Measurements from ENCODE around the gene CTDNEP1.

Gene CTDNEP1

DNA sequence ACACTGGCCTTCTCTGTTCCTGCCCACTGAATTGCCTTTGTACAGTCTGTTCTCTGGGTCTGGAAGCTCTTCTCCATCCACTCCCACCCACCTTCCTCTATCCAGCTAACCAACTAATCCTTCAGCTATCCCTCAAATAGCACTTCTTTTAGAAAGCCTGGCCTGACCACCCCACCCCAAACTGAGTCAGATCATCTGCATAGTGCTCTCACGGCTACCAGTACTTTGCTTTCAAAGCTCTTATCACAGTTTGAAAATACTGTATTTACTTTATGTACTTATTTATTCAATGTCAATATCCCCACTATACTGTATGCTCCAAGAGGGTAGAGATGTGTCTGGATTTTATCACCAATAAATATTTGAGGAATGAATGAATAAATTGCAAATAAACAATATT lies 15.2 kb upstream of the CTDNEP1 start:
- TF ChIP-seq, protein P1, sequence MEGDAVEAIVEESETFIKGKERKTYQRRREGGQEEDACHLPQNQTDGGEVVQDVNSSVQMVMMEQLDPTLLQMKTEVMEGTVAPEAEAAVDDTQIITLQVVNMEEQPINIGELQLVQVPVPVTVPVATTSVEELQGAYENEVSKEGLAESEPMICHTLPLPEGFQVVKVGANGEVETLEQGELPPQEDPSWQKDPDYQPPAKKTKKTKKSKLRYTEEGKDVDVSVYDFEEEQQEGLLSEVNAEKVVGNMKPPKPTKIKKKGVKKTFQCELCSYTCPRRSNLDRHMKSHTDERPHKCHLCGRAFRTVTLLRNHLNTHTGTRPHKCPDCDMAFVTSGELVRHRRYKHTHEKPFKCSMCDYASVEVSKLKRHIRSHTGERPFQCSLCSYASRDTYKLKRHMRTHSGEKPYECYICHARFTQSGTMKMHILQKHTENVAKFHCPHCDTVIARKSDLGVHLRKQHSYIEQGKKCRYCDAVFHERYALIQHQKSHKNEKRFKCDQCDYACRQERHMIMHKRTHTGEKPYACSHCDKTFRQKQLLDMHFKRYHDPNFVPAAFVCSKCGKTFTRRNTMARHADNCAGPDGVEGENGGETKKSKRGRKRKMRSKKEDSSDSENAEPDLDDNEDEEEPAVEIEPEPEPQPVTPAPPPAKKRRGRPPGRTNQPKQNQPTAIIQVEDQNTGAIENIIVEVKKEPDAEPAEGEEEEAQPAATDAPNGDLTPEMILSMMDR (IDR thresholded peaks at IDR 0.05; ENCODE audit: insufficient read depth, low read depth, low read length, missing control alignments), result no peak
- no peak for DNase-seq (ENCODE audit: low read depth)
- H3K4me3 ChIP-seq (ENCODE audit: low read depth, low read length), result no peak overlapping the region

DNA sequence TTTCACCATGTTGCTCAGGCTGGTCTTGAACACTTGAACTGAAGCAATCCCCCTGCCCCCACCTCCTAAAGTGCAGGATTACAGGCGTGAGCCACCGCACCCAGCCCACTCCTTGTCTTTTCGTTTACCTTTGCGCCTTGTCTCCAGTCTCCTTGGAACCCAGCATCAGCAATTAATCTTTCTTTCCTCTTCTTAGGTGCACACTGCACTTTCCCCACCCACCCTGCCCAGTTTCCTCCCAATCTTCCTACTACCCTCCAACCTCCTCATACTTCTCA lies 12.2 kb upstream of the CTDNEP1 start:
- no peak overlapping the region for H3K4me3 ChIP-seq (ENCODE audit: low read depth, low read length)
- DNase-seq (ENCODE audit: low read depth), result no peak
- TF ChIP-seq, protein P1 (IDR thresholded peaks at IDR 0.05; ENCODE audit: insufficient read depth, low read depth, low read length, missing control alignments), result no peak

DNA sequence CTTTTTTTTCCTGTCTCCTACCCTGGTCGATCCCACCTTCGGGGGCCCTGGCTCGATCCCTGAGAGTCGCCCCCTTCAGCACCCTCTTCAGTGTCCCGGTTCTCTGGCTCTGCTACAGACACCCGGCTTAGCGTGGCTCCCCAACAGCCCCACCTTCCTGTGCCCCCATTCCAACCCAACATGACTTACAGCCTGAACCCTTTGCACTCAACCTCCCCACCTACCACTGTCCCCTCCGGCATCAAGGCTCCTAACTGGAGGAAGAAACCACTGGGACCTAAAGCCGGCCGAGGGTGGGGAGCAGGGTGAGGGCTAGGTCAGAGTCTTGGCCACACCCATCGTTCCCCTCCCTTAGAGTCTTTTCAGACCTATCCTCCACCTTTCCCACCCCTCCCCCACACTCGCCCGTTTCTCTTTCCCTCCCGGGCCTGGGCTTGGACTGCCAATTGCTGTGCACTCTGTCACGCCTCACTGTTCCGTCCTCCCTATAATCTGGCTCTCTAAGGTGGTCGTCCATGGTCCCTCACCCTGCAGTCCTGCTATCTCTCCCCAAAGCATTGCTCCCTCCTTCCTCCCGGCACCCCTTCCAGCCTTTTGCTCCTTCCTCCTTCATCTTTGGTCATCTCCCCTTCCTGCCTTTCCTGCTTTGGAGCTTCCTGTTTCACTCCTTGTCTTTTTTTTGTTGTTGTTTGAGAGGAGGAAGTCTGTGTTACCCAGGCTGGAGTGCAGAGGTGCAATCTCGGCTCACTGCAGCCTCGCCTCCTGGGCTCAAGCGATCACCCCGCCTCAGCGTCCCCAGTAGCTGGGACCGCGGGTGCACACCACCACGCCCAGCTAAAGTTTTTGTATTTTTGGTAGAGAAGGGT lies 11.6 kb upstream of the CTDNEP1 start:
- no peak overlapping the region for H3K4me3 ChIP-seq (ENCODE audit: low read depth, low read length)

DNA sequence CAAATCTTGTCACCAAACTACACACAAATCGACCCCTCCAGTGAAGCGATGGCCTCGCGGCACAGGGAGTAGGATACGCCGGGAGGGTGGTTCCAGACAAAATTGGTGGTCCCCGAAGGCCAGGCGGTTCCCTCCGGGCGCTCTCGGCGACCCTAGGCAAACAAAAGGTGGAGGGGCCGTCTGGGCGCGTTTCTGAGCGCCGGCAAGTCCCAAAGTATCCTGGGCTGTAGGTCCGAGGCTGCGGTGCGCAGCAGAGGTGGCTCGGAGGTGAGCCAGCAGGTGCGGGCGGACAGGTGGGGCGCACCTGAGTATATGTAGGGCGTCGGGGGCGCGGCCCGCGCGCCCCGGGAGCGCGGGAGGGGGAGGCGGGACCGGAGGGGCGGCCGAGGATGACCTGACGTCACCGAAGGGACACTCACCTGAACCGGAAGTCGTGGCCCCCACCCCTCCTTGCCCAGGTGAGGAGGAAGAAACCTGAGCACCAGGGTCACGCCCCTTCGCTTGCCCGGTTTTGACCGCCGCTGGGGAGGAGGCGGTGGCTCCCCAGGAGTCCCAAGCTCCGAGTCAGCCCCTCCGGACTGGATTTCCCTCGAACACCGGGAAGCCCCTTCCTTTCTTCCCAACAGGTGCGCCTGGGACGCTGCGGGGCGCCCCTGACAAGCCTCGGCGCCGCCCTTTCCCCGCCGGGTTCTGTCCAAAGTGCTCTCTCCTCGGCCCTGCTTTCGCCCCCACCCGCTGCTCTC lies 10.8 kb upstream of the CTDNEP1 start, which contains the start of gene CLDN7:
Gene CLDN7 (minus strand): TSS at position 287 of the 743 bp plus-strand sequence. CDS start 435 bp downstream, outside the sequence.
- TF ChIP-seq, protein P1 (IDR thresholded peaks at IDR 0.05; ENCODE audit: insufficient read depth, low read depth, low read length, missing control alignments), result no peak
- peak within 1 kb of the TSS; percentile 57 for H3K4me3 ChIP-seq (ENCODE audit: low read depth, low read length)
- no peak for DNase-seq (ENCODE audit: low read depth)

More for the DNA sequence above, 11.6 kb upstream of the CTDNEP1 start:
- DNase-seq (ENCODE audit: low read depth), result no peak
- TF ChIP-seq, protein P1 (IDR thresholded peaks at IDR 0.05; ENCODE audit: insufficient read depth, low read depth, low read length, missing control alignments), result no peak

DNA sequence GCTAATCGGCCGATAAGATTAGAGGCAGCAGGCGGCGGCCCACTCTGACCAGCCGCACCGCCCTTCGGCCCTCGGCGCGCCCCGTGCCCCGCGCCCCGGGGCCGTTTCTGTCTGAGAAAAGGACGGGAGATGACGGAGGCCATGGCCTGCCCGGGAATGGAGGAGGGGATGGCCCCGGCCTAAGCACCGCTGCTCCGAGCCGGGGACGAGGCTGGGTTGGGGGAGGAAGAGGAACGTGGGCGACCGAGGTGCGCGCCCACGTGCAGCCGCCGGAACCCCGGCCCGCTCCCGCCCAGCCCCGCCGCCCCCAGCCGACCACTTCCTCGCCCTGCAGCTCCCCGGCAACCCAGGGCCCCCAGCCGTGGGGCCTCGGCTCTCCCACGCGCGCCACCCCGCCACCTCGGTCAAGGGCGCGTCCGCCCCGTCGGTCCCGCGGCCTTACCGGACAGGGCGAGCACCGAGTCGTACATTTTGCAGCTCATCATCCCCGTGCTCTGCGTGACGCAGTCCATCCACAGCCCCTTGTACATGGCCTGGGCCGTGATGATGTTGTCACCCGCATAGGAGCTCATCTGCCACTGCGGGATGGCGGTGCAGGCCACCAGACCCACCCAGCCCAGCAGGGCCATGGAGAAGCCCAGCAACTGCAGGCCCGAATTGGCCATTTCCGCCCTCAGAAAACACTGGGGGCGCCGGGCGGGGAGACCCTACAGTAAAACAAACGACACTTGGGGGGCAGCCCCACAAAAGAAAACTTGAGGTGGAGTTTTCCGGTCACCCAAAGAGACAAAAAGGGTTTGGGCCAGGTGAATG lies 10.1 kb upstream of the CTDNEP1 start:
- peak; percentile 29 for DNase-seq (ENCODE audit: low read depth)
- TF ChIP-seq, protein P1 (IDR thresholded peaks at IDR 0.05; ENCODE audit: insufficient read depth, low read depth, low read length, missing control alignments), result no peak
- peak overlapping the region; percentile 57 for H3K4me3 ChIP-seq (ENCODE audit: low read depth, low read length)

DNA sequence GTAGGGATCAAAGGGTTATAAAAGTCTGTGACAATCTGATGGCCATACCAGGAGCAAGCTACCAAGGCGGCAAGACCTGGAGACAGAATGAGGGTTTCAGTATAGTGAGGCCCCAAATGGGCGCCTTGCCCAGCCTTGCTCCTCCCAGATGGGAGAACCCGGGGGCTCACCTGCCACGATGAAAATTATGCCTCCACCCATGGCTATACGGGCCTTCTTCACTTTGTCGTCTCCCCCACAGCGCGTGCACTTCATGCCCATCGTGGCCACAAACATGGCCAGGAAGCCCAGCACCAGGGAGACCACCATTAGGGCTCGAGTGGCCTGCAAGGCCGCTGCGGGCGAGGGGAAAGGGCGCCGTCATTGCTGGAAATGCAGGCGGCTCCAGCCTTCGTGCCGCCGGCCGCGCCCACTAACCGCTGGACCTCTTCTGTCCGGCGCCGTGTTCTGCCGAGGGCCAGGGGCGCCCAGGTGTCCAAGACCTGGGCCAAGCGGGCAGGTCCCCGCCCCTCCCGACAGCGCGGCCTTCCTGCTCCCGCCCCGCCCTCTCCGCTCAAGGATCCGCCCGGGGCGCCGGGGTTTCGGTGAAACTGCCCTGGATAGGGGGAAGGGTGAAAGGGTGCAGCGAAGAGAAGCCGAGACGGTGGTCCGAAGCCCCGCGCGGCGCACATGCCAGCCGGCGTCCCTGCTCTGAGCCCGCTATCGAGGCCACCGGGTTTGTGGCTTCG lies 9.3 kb upstream of the CTDNEP1 start:
- TF ChIP-seq, protein P1 (IDR thresholded peaks at IDR 0.05; ENCODE audit: insufficient read depth, low read depth, low read length, missing control alignments), result no peak
- DNase-seq (ENCODE audit: low read depth), result peak; percentile 50
- peak overlapping the region; percentile 57 for H3K4me3 ChIP-seq (ENCODE audit: low read depth, low read length)
